ENCODE measurements around the gene SNCB. TPM values are rescaled to one million over a fixed set of nuclear protein-coding genes. Genes with fewer than 3 reads are reported as not detected.
A peak's percentile ranks its signal among the peaks of the same experiment; 100 is the strongest.

Gene SNCB
- total RNA-seq, 4 donors from 2014 or later: not detected

- Histone ChIP-seq H3K27ac (no peak within 1 kb of the TSS), H3K4me1 (peaks cover 0 to 20% (median 4%) of the 10 kb centered on the region in 4 donors), H3K9me3 (no peaks in the 10 kb centered on the region), H3K4me3 (peak within 1 kb of the TSS; percentile 22 to 64 (median 38)), H3K27me3 (peaks cover 0 to 50% of the 10 kb centered on the region in 2 donors), H3K36me3 (no peaks in the 10 kb centered on the region)
- 1 to 2% methylated on average over 15 to 28 of the region's 101 CpGs for WGBS, 2 donors
- TF ChIP-seq POLR2A (IDR thresholded peaks at IDR 0.05): no peak
- TF ChIP-seq CTCF (IDR thresholded peaks at IDR 0.05): no peak
- TF ChIP-seq EP300 (IDR thresholded peaks at IDR 0.05): no peak
- no peak for DNase-seq (ENCODE audit: low spot score in 2 of 2)
Observed at GRCh38 chr5:176609724-176610434, 20.5 kb downstream of the SNCB start, which contains the start of gene GPRIN1. Gene GPRIN1 (minus strand): TSS chr5:176610156. CDS start chr5:176599834, 10,322 bp downstream.

DNA sequence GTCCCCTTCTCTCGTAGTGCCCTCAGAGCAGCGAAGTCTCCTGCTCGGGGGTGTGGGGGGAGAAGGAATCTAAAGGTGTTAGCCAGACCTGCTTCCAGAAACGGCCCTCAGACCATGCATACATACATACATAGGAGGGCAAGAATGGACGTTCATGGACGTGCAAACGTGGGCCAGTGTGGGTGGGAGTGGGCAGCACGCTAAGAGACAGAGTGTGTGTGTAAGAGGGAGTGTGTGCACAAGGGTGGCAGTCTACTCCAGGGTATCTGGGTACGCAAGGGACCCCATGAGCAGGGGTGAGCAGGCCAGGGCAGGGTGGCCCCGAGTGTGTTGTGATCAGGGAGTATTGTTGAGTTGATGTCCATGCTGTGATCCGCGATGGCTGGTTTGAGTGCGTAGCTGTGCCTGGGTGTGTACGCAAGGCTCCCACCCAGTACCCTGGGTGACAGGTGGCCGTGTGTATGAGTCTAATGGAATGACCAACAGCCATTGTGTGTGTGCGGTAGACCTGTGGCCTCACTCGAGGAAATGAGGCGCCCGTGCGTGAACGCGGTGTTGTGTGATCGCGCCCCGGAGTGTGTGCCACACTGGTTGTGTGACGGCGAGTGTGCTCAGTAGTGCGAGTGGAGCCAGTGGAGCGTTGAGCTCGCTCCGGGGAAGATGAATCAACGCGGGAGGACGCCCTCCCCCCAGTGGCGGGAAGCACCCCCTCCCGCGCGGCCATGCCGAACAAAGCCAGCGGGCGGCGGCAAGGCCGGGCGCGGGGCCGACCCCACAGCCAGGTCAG is 21.2 kb downstream of the SNCB start:
- H3K27ac ChIP-seq: no peak overlapping the region
- no peaks in the 10 kb centered on the region for H3K36me3 ChIP-seq
- peaks cover 0 to 49% of the 10 kb centered on the region in 2 donors for H3K27me3 ChIP-seq
- TF ChIP-seq POLR2A (IDR thresholded peaks at IDR 0.05) (no peak), EP300 (IDR thresholded peaks at IDR 0.05) (no peak), CTCF (IDR thresholded peaks at IDR 0.05) (no peak)
- peak overlapping the region in 3 of 4 donors; percentile 22 to 64 (median 43) for H3K4me3 ChIP-seq
- H3K9me3 ChIP-seq: no peaks in the 10 kb centered on the region
- H3K4me1 ChIP-seq: peaks cover 0 to 17% (median 4%) of the 10 kb centered on the region in 4 donors
- no peak for DNase-seq (ENCODE audit: low spot score in 2 of 2)
- whole genome bisulfite sequencing, 2 donors: 43 to 44% methylated on average over 24 to 31 of the region's 46 CpGs

DNA sequence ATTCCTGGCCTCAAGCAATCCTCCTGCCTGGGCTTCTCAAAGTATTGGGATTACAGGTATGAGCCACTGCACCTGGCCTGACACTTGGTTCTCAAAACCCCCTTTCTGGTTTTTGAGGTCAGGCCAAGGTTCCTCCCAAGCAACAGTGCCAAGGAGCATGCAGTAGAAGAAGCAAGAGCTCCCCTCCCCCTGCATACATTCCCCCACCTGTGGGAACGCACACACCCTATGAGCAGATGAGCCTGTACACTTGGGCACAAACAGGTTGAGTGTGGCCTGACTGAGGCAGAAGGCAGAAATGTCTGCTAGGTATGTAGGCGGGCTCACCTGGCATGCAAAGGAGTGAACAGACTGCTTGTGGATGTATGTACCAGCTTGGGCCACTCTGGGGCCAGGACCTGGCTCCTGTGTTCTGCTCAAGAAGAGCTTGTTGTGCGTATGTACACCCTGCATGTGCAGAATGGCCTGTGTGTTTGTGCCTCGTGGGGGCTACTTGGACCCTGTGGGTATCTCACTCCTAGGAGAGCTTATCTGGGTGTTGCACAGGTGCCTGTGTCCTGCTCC is 22.1 kb downstream of the SNCB start:
- Histone ChIP-seq H3K4me1 (peaks cover 0 to 17% (median 4%) of the 10 kb centered on the region in 4 donors), H3K27ac (no peak overlapping the region), H3K4me3 (no peak overlapping the region), H3K9me3 (no peaks in the 10 kb centered on the region), H3K27me3 (peaks cover 0 to 49% of the 10 kb centered on the region in 2 donors), H3K36me3 (no peaks in the 10 kb centered on the region)
- 92 to 100% methylated on average over 4 of the region's 4 CpGs for WGBS, 2 donors
- no peak for DNase-seq (ENCODE audit: low spot score in 2 of 2)
- TF ChIP-seq CTCF (IDR thresholded peaks at IDR 0.05) (no peak), POLR2A (IDR thresholded peaks at IDR 0.05) (no peak), EP300 (IDR thresholded peaks at IDR 0.05) (no peak)

- no peaks in the 10 kb centered on the region for H3K36me3 ChIP-seq
- 82 to 89% methylated on average over 3 of the region's 3 CpGs for WGBS, 2 donors
- TF ChIP-seq CTCF (IDR thresholded peaks at IDR 0.05) (no peak), EP300 (IDR thresholded peaks at IDR 0.05) (no peak), POLR2A (IDR thresholded peaks at IDR 0.05) (no peak)
Observed at GRCh38 chr5:176606875-176607274, 23.5 kb downstream of the SNCB start.

More at GRCh38 chr5:176606875-176607274, 23.5 kb downstream of the SNCB start:
- DNase-seq (ENCODE audit: low spot score in 2 of 2): no peak
- Histone ChIP-seq H3K27me3 (peaks cover 0 to 40% of the 10 kb centered on the region in 2 donors), H3K27ac (no peak overlapping the region), H3K9me3 (no peaks in the 10 kb centered on the region), H3K4me1 (peaks cover 0 to 17% (median 4%) of the 10 kb centered on the region in 4 donors), H3K4me3 (no peak overlapping the region)
